CD4-positive, alpha-beta memory T cell (primary cell): Measurements from ENCODE around the gene ELF2. TPM values are rescaled to one million over a fixed set of nuclear protein-coding genes. Genes with fewer than 3 reads are reported as not detected.
"Not testable (repeated sequence)": the region's sequence is repeated elsewhere in the genome, so short reads cannot be mapped to it uniquely, and the experiment has no call there.

ENCODE experiments used
- CTCF ChIA-PET: fragments of 350-600 bp; sonication (Branson Sonifier 250); formaldehyde crosslinking; loops from one replicate; lab custom pipeline; 2021; ENCODE audit warnings: inconsistent platforms; ENCODE audit not compliant: partially characterized antibody; lab: Charles Lee
- POLR2A ChIA-PET: fragments of 350-600 bp; sonication (Branson Sonifier 250); formaldehyde crosslinking; loops from one replicate; lab custom pipeline; 2021; ENCODE audit not compliant: partially characterized antibody; lab: Charles Lee
- DNase-seq, 5 donors: peaks; one replicate each; pipeline versions ENCODE4 v3.0.0 to v3.0.0-alpha.2; 2020 to 2022; ENCODE audit warnings: mixed read lengths in 1 of 5
- H3K27ac ChIP-seq: one replicate; pipeline ENCODE4 v1.7.0; 2013; ENCODE audit warnings: low read depth, low read length
- H3K27me3 ChIP-seq: 2 replicates; pipeline ENCODE4 v1.7.0; 2013; ENCODE audit warnings: mild to moderate bottlenecking, low read length, moderate library complexity; ENCODE audit not compliant: insufficient read depth
- H3K36me3 ChIP-seq: 2 replicates; pipeline ENCODE4 v1.7.0; 2013; ENCODE audit warnings: mild to moderate bottlenecking, low read length, moderate library complexity; ENCODE audit not compliant: insufficient read depth
- H3K4me1 ChIP-seq: 2 replicates; pipeline ENCODE4 v1.7.0; 2013; ENCODE audit warnings: mild to moderate bottlenecking, low read length, moderate library complexity; ENCODE audit not compliant: insufficient read depth
- H3K4me3 ChIP-seq, 2 donors: one replicate each; pipeline ENCODE4 v1.7.0; 2013; ENCODE audit warnings: low read length in 2 of 2, mild to moderate bottlenecking in 1 of 2
- H3K9me3 ChIP-seq, 2 donors: one replicate each; pipeline ENCODE4 v1.7.0; 2013; ENCODE audit warnings: low read length in 2 of 2, control low read depth in 1 of 2; ENCODE audit not compliant: control insufficient read depth in 1 of 2
- H3K27ac Mint-ChIP-seq, 7 donors: one replicate each; pipeline ENCODE4 v1.8.0; 2020 to 2021; ENCODE audit warnings: mixed read lengths in 7 of 7, mild to moderate bottlenecking in 6 of 7, inconsistent platforms in 3 of 7, moderate library complexity in 3 of 7
- H3K27me3 Mint-ChIP-seq, 2 donors: one replicate each; pipeline ENCODE4 v1.8.0; 2020 to 2021; ENCODE audit warnings: mixed read lengths in 2 of 2
- H3K36me3 Mint-ChIP-seq, 2 donors: one replicate each; pipeline ENCODE4 v1.8.0; 2020 to 2021; ENCODE audit warnings: mixed read lengths in 2 of 2, inconsistent platforms in 1 of 2, mild to moderate bottlenecking in 1 of 2
- H3K4me1 Mint-ChIP-seq, 4 donors: one replicate each; pipeline ENCODE4 v1.8.0; 2020 to 2021; ENCODE audit warnings: mixed read lengths in 4 of 4, mild to moderate bottlenecking in 1 of 4
- H3K4me3 Mint-ChIP-seq, 8 donors: one replicate each; pipeline ENCODE4 v1.8.0; 2020 to 2021; ENCODE audit warnings: mixed read lengths in 8 of 8, mild to moderate bottlenecking in 7 of 8, moderate library complexity in 6 of 8, inconsistent platforms in 3 of 8
- H3K9me3 Mint-ChIP-seq, 8 donors: one replicate each; pipeline ENCODE4 v1.8.0; 2020 to 2021; ENCODE audit warnings: mixed read lengths in 8 of 8, mild to moderate bottlenecking in 5 of 8, inconsistent platforms in 3 of 8, moderate library complexity in 1 of 8
- intact Hi-C: fragments of 100-400 bp; cut with micrococcal nuclease; formaldehyde crosslinking; loops from one replicate; pipeline ENCODE4 v1.15.1; 2023
- polyA plus RNA-seq, 2 donors: library from polyadenylated mRNA; unstranded; fragments of 300-500 nt; fragmentation: Illumina TruSeq; gene quantifications; one replicate each; pipeline ENCODE4 v1.2.3, GENCODE V29; 2021
- total RNA-seq, 2 experiments: library from RNA; stranded (reverse); gene quantifications; one replicate each; pipeline ENCODE4 v1.2.3, GENCODE V29; 2021

The ELF2 gene
- total and polyA plus RNA-seq, 4 experiments from 2014 or later: 27.4 to 81.4 (median 57.4) TPM

DNA sequence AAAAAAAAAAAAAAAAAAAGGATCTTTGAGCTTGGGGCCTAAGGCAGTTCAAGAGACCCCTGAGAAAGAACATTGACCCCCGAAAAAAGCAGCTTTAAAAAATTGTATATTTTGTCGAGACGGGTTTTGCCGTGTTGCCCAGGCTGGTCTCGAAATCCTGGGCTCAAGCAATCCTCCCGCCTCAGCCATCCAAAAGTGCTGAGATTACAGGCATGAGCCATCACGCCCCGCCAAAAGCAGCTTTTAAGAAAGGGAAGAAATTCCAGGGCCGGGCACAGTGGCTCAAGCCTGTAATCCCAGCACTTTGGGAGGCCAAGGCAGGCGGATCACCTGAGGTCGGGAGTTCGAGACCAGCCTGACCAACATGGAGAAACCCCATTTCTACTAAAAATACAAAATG lies 155.9 kb downstream of the ELF2 start:
- H3K4me1 ChIP-seq, H3K27me3 Mint-ChIP-seq, intact Hi-C loops, H3K27ac Mint-ChIP-seq, H3K36me3 Mint-ChIP-seq, DNase-seq, H3K4me3 ChIP-seq, H3K36me3 ChIP-seq, H3K9me3 ChIP-seq, H3K4me3 Mint-ChIP-seq, H3K9me3 Mint-ChIP-seq, H3K27ac ChIP-seq, H3K27me3 ChIP-seq: not testable (repeated sequence)
- POLR2A ChIA-PET: interaction anchor here (0.5 to 0.6 kb wide), 2 partner anchors 156 to 208 kb away, joined by 4 read pairs; partner anchors contain the start of gene ELF2
- H3K4me1 Mint-ChIP-seq: peaks cover 6 to 26% (median 9%) of the 10 kb centered on the region in 4 donors
- CTCF ChIA-PET: interaction anchor here (0.9 to 9.8 kb wide), 4 partner anchors 9 to 636 kb away, joined by 3 to 122 read pairs (median 4); no protein-coding TSS in a partner anchor

DNA sequence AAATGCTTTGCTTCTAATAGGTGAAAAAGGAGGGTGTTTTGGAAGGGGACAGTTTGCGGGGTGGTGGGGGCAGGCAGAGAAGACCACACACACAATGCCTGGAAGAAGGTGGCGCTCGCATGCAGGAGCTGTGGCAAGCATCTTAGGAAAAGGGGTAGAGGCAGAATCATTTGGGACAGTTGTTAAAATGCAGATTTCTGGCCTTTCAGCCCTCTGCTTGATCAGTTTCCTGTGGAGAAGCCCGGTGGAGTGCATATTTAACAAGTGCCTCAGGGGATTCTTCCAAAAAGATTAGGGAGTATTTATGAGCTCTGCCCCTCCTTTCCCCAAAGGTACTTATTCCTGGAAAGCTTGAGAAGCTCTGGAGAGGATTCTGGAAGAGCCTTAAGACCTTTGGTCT lies 156.6 kb downstream of the ELF2 start:
- H3K27me3 ChIP-seq: no peaks in the 10 kb centered on the region
- H3K4me1 ChIP-seq: peaks cover 8% of the 10 kb centered on the region
- ChIA-PET CTCF (interaction anchor here (1.1 to 9.8 kb wide), 3 partner anchors 10 to 533 kb away, joined by 4 to 122 read pairs (median 4); no protein-coding TSS in a partner anchor), POLR2A (interaction anchor here (1.0 kb wide), 1 partner anchor 536 kb away, joined by 3 read pairs; the partner anchor contains the start of gene SETD7)
- H3K36me3 ChIP-seq: no peaks in the 10 kb centered on the region
- Mint-ChIP-seq H3K27me3 (no peaks in the 10 kb centered on the region), H3K4me3 (no peak overlapping the region), H3K4me1 (peaks cover 6 to 29% (median 9%) of the 10 kb centered on the region in 4 donors), H3K36me3 (peaks cover 0 to under 1% of the 10 kb centered on the region in 2 donors), H3K9me3 (no peaks in the 10 kb centered on the region), H3K27ac (peak overlapping the region in 1 of 7 donors; percentile 63)
- no peak overlapping the region for H3K27ac ChIP-seq
- H3K9me3 ChIP-seq: no peaks in the 10 kb centered on the region
- intact Hi-C loops: no loop called here
- DNase-seq: no peak
- H3K4me3 ChIP-seq: no peak overlapping the region

DNA sequence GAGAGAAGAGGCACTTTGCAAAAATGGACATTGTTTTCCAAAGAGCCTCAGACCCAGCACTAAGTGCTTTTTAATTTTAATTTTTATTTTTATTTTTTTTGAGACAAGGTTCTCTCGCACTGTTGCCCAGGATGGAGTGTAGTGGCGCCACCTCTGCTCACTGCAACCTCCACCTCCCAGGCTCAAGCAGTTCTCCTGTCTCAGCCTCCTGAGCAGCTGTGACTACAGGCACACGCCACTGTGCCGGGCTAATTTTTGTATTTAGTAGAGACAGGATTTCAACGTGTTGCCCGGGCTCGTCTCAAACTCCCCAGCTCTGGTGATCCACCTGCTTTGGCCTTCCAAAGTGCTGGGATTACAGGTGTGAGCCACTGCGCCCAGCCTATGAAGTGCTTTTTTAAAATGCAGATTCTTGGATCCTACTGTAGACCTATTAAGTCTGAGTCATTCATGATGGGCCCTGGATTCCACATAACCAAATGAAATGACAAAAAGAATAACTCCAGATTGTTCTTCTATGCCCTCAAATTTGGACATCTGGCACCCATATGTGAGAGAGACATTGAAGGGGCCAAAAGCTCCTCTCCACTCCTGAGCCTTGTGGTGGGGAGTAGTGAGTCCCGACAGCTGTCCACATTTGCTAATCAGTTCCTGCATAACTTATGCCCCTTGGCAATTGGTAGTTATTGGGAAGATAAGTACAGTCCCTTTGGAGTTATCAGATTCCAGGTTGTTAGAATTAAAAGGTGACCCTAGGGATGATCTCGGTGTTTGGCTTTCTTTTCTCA lies 157.9 kb downstream of the ELF2 start:
- Mint-ChIP-seq H3K36me3 (peaks cover 0 to 2% of the 10 kb centered on the region in 2 donors), H3K9me3 (no peaks in the 10 kb centered on the region), H3K27ac (peak overlapping the region in 2 of 7 donors; percentile 43 to 49), H3K4me3 (no peak overlapping the region), H3K27me3 (no peaks in the 10 kb centered on the region), H3K4me1 (peaks cover 13 to 41% (median 18%) of the 10 kb centered on the region in 4 donors)
- ChIA-PET CTCF (interaction anchor here (1.5 to 9.8 kb wide), 2 partner anchors 11 kb away, joined by 4 to 122 read pairs; no protein-coding TSS in a partner anchor), POLR2A (no interaction called here)
- Histone ChIP-seq H3K9me3 (no peaks in the 10 kb centered on the region), H3K27ac (no peak overlapping the region), H3K4me3 (no peak overlapping the region), H3K27me3 (no peaks in the 10 kb centered on the region), H3K4me1 (peaks cover 18% of the 10 kb centered on the region), H3K36me3 (no peaks in the 10 kb centered on the region)
- intact Hi-C loops: loop anchor here (5.0 kb wide), 2 partner anchors 283 to 1503 kb away; partner anchors contain the start of genes ELMOD2, NAA15 and NDUFC1
- no peak for DNase-seq

DNA sequence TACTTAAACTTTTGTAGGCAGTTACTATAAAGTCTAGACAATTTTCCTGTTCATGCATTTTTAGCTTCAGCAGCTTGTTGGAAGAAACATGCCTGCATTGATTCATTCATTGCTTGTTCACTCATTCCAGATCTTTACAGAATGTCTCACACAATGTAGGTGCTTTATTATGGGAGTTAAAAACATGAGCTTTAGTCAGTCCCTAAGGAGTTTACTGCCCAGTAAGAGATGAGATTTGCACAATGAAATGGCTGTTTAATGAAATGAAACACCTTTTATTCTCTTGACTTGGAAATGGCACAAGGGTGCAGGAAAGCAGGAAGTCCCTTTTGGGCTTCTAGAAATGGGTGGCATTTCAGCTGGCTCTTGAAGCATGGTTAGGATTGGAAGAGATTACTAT lies 158.5 kb downstream of the ELF2 start:
- Histone ChIP-seq H3K27me3 (no peaks in the 10 kb centered on the region), H3K36me3 (no peaks in the 10 kb centered on the region), H3K4me3 (no peak overlapping the region), H3K4me1 (peaks cover 18% of the 10 kb centered on the region), H3K27ac (no peak overlapping the region), H3K9me3 (no peaks in the 10 kb centered on the region)
- Mint-ChIP-seq H3K9me3 (no peaks in the 10 kb centered on the region), H3K36me3 (peaks cover 0 to 2% of the 10 kb centered on the region in 2 donors), H3K4me1 (peaks cover 13 to 44% (median 18%) of the 10 kb centered on the region in 4 donors), H3K27ac (peak overlapping the region in 5 of 7 donors; percentile 39 to 73 (median 54)), H3K4me3 (peak overlapping the region in 2 of 8 donors; percentile 52 to 64), H3K27me3 (no peaks in the 10 kb centered on the region)
- DNase-seq: no peak
- CTCF ChIA-PET: interaction anchor here (0.6 to 9.8 kb wide), 3 partner anchors 10 to 80 kb away, joined by 3 to 122 read pairs (median 4); no protein-coding TSS in a partner anchor
- POLR2A ChIA-PET: no interaction called here
- intact Hi-C loops: loop anchor here (5.0 kb wide), 2 partner anchors 284 to 1504 kb away; partner anchors contain the start of genes ELMOD2, NAA15 and NDUFC1

DNA sequence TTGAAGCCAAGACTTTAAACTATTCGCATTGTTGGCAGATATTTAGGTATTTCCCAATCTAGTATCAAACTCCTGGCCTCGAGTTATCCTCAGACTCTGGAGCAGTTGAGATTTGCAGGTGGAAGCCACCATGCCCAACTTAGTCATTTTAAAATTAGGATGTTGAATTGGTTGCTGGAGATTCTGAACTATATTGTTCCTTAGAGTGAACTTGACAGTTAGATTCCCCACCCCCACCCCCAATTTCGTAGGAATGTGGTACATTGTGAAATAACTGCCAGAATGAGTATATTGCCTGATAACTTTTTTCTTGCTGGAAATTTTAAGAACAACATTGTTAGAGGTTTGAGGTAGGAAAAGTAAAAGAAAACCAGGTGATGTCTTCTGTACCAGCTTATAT lies 159.2 kb downstream of the ELF2 start:
- POLR2A ChIA-PET: no interaction called here
- Histone ChIP-seq H3K9me3 (no peaks in the 10 kb centered on the region), H3K27ac (no peak overlapping the region), H3K27me3 (no peaks in the 10 kb centered on the region), H3K4me3 (no peak overlapping the region), H3K4me1 (peaks cover 18% of the 10 kb centered on the region), H3K36me3 (no peaks in the 10 kb centered on the region)
- H3K36me3 Mint-ChIP-seq: peaks cover 0 to 2% of the 10 kb centered on the region in 2 donors
- peak overlapping the region in 3 of 8 donors; percentile 42 to 64 (median 52) for H3K4me3 Mint-ChIP-seq
- peak overlapping the region in 2 of 7 donors; percentile 39 to 49 for H3K27ac Mint-ChIP-seq
- CTCF ChIA-PET: interaction anchor here (0.6 to 9.8 kb wide), 3 partner anchors 10 to 80 kb away, joined by 3 to 122 read pairs (median 4); no protein-coding TSS in a partner anchor
- no peaks in the 10 kb centered on the region for H3K9me3 Mint-ChIP-seq
- peaks cover 13 to 44% (median 17%) of the 10 kb centered on the region in 4 donors for H3K4me1 Mint-ChIP-seq
- no peaks in the 10 kb centered on the region for H3K27me3 Mint-ChIP-seq
- no peak for DNase-seq
- intact Hi-C loops: loop anchor here (5.0 kb wide), 2 partner anchors 284 to 1504 kb away; partner anchors contain the start of genes ELMOD2, NAA15 and NDUFC1

DNA sequence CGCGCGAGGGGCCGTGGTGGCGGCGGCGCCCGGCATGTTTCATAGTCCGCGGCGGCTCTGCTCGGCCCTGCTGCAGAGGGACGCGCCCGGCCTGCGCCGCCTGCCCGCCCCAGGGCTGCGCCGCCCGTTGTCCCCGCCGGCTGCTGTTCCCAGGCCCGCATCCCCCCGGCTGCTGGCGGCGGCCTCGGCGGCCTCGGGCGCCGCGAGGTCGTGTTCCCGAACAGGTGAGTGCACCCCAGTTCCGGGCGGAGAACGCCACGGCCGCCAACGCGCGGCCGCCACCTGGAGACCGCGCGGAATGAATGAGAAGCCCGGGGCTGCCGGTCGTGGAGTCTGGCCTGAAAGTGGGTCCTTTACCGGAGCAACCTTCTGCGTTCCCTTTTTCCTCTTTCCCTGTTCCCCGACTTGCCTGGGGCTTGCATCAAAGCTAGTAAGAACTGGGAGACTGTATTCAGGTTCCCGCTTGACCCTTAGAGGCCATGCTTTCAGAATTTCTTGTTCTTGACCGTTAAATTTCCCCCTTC lies 161.0 kb downstream of the ELF2 start:
- H3K36me3 ChIP-seq: no peaks in the 10 kb centered on the region
- Mint-ChIP-seq H3K4me3 (peak overlapping the region; percentile 87 to 93 (median 90)), H3K9me3 (no peaks in the 10 kb centered on the region), H3K27me3 (no peaks in the 10 kb centered on the region), H3K27ac (peak overlapping the region; percentile 91 to 96 (median 95)), H3K36me3 (peaks cover 0 to 2% of the 10 kb centered on the region in 2 donors), H3K4me1 (peaks cover 13 to 44% (median 17%) of the 10 kb centered on the region in 4 donors)
- CTCF ChIA-PET: interaction anchor here (0.9 to 9.8 kb wide), 4 partner anchors 8 to 642 kb away, joined by 3 to 122 read pairs (median 4); no protein-coding TSS in a partner anchor
- peak in 1 of 5 donors; percentile 48 for DNase-seq
- H3K9me3 ChIP-seq: no peaks in the 10 kb centered on the region
- peak overlapping the region; percentile 20 to 66 for H3K4me3 ChIP-seq
- peak overlapping the region; percentile 84 for H3K27ac ChIP-seq
- H3K27me3 ChIP-seq: no peaks in the 10 kb centered on the region
- POLR2A ChIA-PET: interaction anchor here (0.9 to 2.9 kb wide), 5 partner anchors 14 to 437 kb away, joined by 5 to 29 read pairs (median 14); partner anchors contain the start of genes ELF2, NAA15 and RAB33B
- H3K4me1 ChIP-seq: peaks cover 18% of the 10 kb centered on the region
- intact Hi-C loops: loop anchor here (1.0 to 5.0 kb wide), 6 partner anchors 67 to 1506 kb away; partner anchors contain the start of genes ELF2, ELMOD2, NAA15 and NDUFC1
